ENCODE data around the gene RIPPLY3.
A peak's percentile ranks its signal among the peaks of the same experiment; 100 is the strongest.
"Not testable (repeated sequence)": the region's sequence is repeated elsewhere in the genome, so short reads cannot be mapped to it uniquely, and the experiment has no call there.

RIPPLY3 gene

DNA sequence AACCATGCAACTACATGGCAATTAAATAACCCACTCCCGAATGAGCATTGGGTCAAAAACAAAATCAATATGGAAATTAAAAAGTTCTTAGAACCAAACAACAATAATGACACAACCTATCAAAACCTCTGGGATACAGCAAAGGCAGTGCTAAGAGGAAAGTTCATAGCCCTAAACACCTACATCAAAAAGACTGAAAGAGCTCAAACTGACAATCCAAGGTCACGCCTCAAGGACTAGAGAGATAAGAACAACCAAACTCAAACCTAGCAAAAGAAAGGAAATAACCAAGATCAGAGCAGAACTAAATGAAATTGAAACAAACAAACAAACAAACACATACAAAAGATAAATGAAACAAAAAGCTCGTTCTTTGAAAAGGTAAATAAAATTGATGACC, 43.2 kb downstream of the RIPPLY3 start:
- not testable (repeated sequence) for H3K36me3 ChIP-seq (ENCODE audit: control insufficient read depth, insufficient read depth, low read length); H3K23ac ChIP-seq (ENCODE audit: low read length); H3K27me3 ChIP-seq (ENCODE audit: insufficient read depth, low read length, poor library complexity); H3K4me1 ChIP-seq (ENCODE audit: control insufficient read depth, low read depth, low read length); H3K27ac ChIP-seq (ENCODE audit: low read depth, low read length); H3K4me3 ChIP-seq (ENCODE audit: low read length); H3K56ac ChIP-seq (ENCODE audit: low read length); H3K18ac ChIP-seq (ENCODE audit: low read length); DNase-seq; H4K8ac ChIP-seq (ENCODE audit: low read depth, low read length); H2AK5ac ChIP-seq (ENCODE audit: low read length); H3K79me1 ChIP-seq (ENCODE audit: low read length); H2BK120ac ChIP-seq (ENCODE audit: low read depth, low read length); H3K9ac ChIP-seq (ENCODE audit: low read length); H2BK15ac ChIP-seq (replicated peaks; ENCODE audit: low read depth); H3K79me2 ChIP-seq (ENCODE audit: control insufficient read depth, insufficient read depth, low read length); H2BK5ac ChIP-seq (ENCODE audit: low read length); H4K5ac ChIP-seq (ENCODE audit: low read length); H3K4me2 ChIP-seq (ENCODE audit: low read length); H3K4ac ChIP-seq (ENCODE audit: low read depth, low read length)
- WGBS (ENCODE audit: extremely low coverage, insufficient coverage, low lambda C conversion rate) = no CpG with 5 or more reads among the region's 3 CpGs

DNA sequence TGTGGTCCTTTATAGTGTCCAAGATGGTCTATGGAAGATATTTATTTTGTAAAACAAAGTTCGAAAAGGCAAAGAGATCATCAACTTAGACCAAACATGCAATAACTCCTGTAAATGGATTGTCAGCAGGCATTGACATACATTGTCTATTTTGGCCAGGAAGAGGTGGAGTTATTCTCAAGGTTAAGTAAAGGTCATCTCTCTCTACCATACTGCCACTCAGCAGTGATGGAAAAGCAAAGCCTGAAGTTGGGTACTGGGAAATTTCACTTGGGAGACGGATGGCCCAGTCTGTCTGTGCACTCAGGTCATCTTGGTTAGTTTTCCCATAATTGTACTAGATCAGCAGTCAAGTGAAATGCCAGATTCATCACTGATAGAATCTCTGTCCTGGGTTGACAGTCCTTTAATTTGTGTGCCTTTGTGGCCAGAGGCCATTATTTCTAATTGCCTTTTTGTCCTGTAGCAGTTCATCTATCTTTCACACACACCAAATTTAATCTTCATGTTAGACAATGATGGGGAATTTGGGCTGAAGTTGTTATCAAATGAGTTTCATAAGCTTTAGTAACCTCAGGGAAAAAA, 48.9 kb downstream of the RIPPLY3 start:
- no peak overlapping the region for H3K27ac ChIP-seq (ENCODE audit: low read depth, low read length)
- H3K27me3 ChIP-seq (ENCODE audit: insufficient read depth, low read length, poor library complexity) = no peaks in the 10 kb centered on the region
- H3K56ac ChIP-seq (ENCODE audit: low read length) = no peak overlapping the region
- H3K4me2 ChIP-seq (ENCODE audit: low read length) = no peak overlapping the region
- DNase-seq = no peak
- no peak overlapping the region for H3K4me3 ChIP-seq (ENCODE audit: low read length)
- no CpG with 5 or more reads among the region's 2 CpGs for WGBS (ENCODE audit: extremely low coverage, insufficient coverage, low lambda C conversion rate)
- no peak overlapping the region for H3K9ac ChIP-seq (ENCODE audit: low read length)
- no peak overlapping the region for H2BK120ac ChIP-seq (ENCODE audit: low read depth, low read length)
- no peaks in the 10 kb centered on the region for H3K79me2 ChIP-seq (ENCODE audit: control insufficient read depth, insufficient read depth, low read length)
- H2BK5ac ChIP-seq (ENCODE audit: low read length) = no peak overlapping the region
- no peak overlapping the region for H2BK15ac ChIP-seq (replicated peaks; ENCODE audit: low read depth)
- H4K5ac ChIP-seq (ENCODE audit: low read length) = no peak overlapping the region
- no peak overlapping the region for H2AK5ac ChIP-seq (ENCODE audit: low read length)
- H3K4ac ChIP-seq (ENCODE audit: low read depth, low read length) = no peak overlapping the region
- H3K23ac ChIP-seq (ENCODE audit: low read length) = no peak overlapping the region
- no peaks in the 10 kb centered on the region for H3K4me1 ChIP-seq (ENCODE audit: control insufficient read depth, low read depth, low read length)
- H3K79me1 ChIP-seq (ENCODE audit: low read length) = no peaks in the 10 kb centered on the region
- no peak overlapping the region for H3K18ac ChIP-seq (ENCODE audit: low read length)
- H4K8ac ChIP-seq (ENCODE audit: low read depth, low read length) = no peak overlapping the region
- H3K36me3 ChIP-seq (ENCODE audit: control insufficient read depth, insufficient read depth, low read length) = no peaks in the 10 kb centered on the region

DNA sequence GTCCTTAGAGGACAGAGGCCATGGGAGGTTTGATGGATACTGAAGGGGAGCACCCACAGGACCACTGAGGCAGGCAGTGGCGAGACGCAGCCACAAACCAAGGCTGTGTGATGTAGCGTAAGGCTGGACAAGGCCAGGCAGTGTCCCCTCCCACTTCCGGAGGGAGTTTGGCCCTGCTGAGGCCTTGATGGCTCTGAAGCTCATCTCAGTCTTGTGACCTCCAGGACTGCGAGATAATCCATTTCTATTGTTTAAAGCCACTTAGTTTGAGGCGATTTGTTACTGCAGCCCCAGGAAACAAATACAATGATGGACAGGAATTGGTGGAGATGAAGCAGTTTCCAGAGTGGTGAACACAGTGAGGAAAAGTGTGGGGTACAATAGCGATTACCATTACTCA, 51.1 kb downstream of the RIPPLY3 start:
- no peak overlapping the region for H3K9ac ChIP-seq (ENCODE audit: low read length)
- H3K36me3 ChIP-seq (ENCODE audit: control insufficient read depth, insufficient read depth, low read length) = no peaks in the 10 kb centered on the region
- H3K4ac ChIP-seq (ENCODE audit: low read depth, low read length) = no peak overlapping the region
- H3K27me3 ChIP-seq (ENCODE audit: insufficient read depth, low read length, poor library complexity) = no peaks in the 10 kb centered on the region
- DNase-seq = no peak
- H3K79me2 ChIP-seq (ENCODE audit: control insufficient read depth, insufficient read depth, low read length) = no peaks in the 10 kb centered on the region
- H3K4me1 ChIP-seq (ENCODE audit: control insufficient read depth, low read depth, low read length) = no peaks in the 10 kb centered on the region
- no peak overlapping the region for H2AK5ac ChIP-seq (ENCODE audit: low read length)
- no peaks in the 10 kb centered on the region for H3K79me1 ChIP-seq (ENCODE audit: low read length)
- no peak overlapping the region for H2BK5ac ChIP-seq (ENCODE audit: low read length)
- H4K8ac ChIP-seq (ENCODE audit: low read depth, low read length) = no peak overlapping the region
- H4K5ac ChIP-seq (ENCODE audit: low read length) = no peak overlapping the region
- no peak overlapping the region for H3K27ac ChIP-seq (ENCODE audit: low read depth, low read length)
- H3K4me3 ChIP-seq (ENCODE audit: low read length) = no peak overlapping the region
- no peak overlapping the region for H3K18ac ChIP-seq (ENCODE audit: low read length)
- no peak overlapping the region for H2BK15ac ChIP-seq (replicated peaks; ENCODE audit: low read depth)
- H3K56ac ChIP-seq (ENCODE audit: low read length) = no peak overlapping the region
- no CpG with 5 or more reads among the region's 7 CpGs for WGBS (ENCODE audit: extremely low coverage, insufficient coverage, low lambda C conversion rate)
- no peak overlapping the region for H3K4me2 ChIP-seq (ENCODE audit: low read length)
- no peak overlapping the region for H3K23ac ChIP-seq (ENCODE audit: low read length)
- no peak overlapping the region for H2BK120ac ChIP-seq (ENCODE audit: low read depth, low read length)

DNA sequence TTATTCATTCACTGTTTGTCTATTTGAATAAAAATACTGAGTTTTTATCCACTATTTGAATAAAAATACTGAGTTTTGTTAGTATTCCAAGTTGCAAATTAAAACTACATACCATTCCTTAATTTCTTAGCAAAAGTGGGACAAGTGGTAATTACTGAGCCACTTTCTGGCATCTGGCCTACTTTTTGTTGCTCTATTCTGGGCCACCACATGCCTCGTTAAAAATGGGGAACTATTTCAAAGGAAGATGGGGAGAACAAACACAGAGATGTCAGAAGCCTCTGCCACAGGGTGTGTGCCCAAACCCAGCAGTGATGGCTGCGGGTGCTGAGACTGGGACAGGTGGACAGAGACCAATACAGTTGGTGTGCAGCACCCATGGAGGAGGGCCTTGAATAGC, 51.8 kb downstream of the RIPPLY3 start:
- H3K4me3 ChIP-seq (ENCODE audit: low read length) = no peak overlapping the region
- H3K23ac ChIP-seq (ENCODE audit: low read length) = no peak overlapping the region
- no peak overlapping the region for H2AK5ac ChIP-seq (ENCODE audit: low read length)
- H3K56ac ChIP-seq (ENCODE audit: low read length) = no peak overlapping the region
- H2BK120ac ChIP-seq (ENCODE audit: low read depth, low read length) = no peak overlapping the region
- no peak overlapping the region for H3K9ac ChIP-seq (ENCODE audit: low read length)
- H3K36me3 ChIP-seq (ENCODE audit: control insufficient read depth, insufficient read depth, low read length) = no peaks in the 10 kb centered on the region
- H4K5ac ChIP-seq (ENCODE audit: low read length) = no peak overlapping the region
- no CpG with 5 or more reads among the region's 2 CpGs for WGBS (ENCODE audit: extremely low coverage, insufficient coverage, low lambda C conversion rate)
- H3K4me1 ChIP-seq (ENCODE audit: control insufficient read depth, low read depth, low read length) = no peaks in the 10 kb centered on the region
- no peak overlapping the region for H3K4ac ChIP-seq (ENCODE audit: low read depth, low read length)
- no peak overlapping the region for H2BK15ac ChIP-seq (replicated peaks; ENCODE audit: low read depth)
- no peak overlapping the region for H3K18ac ChIP-seq (ENCODE audit: low read length)
- H3K27me3 ChIP-seq (ENCODE audit: insufficient read depth, low read length, poor library complexity) = no peaks in the 10 kb centered on the region
- H3K79me1 ChIP-seq (ENCODE audit: low read length) = no peaks in the 10 kb centered on the region
- no peak for DNase-seq
- no peaks in the 10 kb centered on the region for H3K79me2 ChIP-seq (ENCODE audit: control insufficient read depth, insufficient read depth, low read length)
- no peak overlapping the region for H4K8ac ChIP-seq (ENCODE audit: low read depth, low read length)
- H2BK5ac ChIP-seq (ENCODE audit: low read length) = no peak overlapping the region
- H3K27ac ChIP-seq (ENCODE audit: low read depth, low read length) = no peak overlapping the region
- no peak overlapping the region for H3K4me2 ChIP-seq (ENCODE audit: low read length)

DNA sequence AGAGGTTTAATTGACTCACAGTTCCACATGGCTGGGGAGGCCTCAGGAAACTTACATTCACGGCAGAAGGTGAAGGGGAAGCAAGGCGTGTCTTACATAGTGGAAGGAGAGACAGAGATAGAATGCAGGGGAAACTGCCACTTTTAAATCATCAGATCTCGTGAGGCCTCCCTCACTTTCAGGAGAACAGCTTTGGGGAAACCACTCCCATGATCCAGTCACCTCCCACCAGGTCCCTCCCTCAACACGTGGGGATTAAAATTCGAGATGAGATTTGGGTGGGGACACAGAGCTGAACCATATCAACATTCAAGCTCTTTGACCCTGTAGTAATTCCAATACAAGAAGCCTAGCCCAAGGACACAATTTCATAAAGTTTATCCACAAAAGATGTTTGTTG, 52.7 kb downstream of the RIPPLY3 start:
- no peak overlapping the region for H3K27ac ChIP-seq (ENCODE audit: low read depth, low read length)
- no peaks in the 10 kb centered on the region for H3K79me2 ChIP-seq (ENCODE audit: control insufficient read depth, insufficient read depth, low read length)
- no peak overlapping the region for H2BK120ac ChIP-seq (ENCODE audit: low read depth, low read length)
- H3K4me1 ChIP-seq (ENCODE audit: control insufficient read depth, low read depth, low read length) = no peaks in the 10 kb centered on the region
- H2AK5ac ChIP-seq (ENCODE audit: low read length) = no peak overlapping the region
- no peak overlapping the region for H3K56ac ChIP-seq (ENCODE audit: low read length)
- no peak overlapping the region for H3K4me3 ChIP-seq (ENCODE audit: low read length)
- H4K8ac ChIP-seq (ENCODE audit: low read depth, low read length) = no peak overlapping the region
- H2BK5ac ChIP-seq (ENCODE audit: low read length) = no peak overlapping the region
- WGBS (ENCODE audit: extremely low coverage, insufficient coverage, low lambda C conversion rate) = no CpG with 5 or more reads among the region's 5 CpGs
- no peak overlapping the region for H4K5ac ChIP-seq (ENCODE audit: low read length)
- DNase-seq = no peak
- no peak overlapping the region for H3K9ac ChIP-seq (ENCODE audit: low read length)
- H3K36me3 ChIP-seq (ENCODE audit: control insufficient read depth, insufficient read depth, low read length) = no peaks in the 10 kb centered on the region
- H3K23ac ChIP-seq (ENCODE audit: low read length) = no peak overlapping the region
- no peak overlapping the region for H2BK15ac ChIP-seq (replicated peaks; ENCODE audit: low read depth)
- no peaks in the 10 kb centered on the region for H3K27me3 ChIP-seq (ENCODE audit: insufficient read depth, low read length, poor library complexity)
- H3K79me1 ChIP-seq (ENCODE audit: low read length) = no peaks in the 10 kb centered on the region
- no peak overlapping the region for H3K18ac ChIP-seq (ENCODE audit: low read length)
- H3K4ac ChIP-seq (ENCODE audit: low read depth, low read length) = no peak overlapping the region
- H3K4me2 ChIP-seq (ENCODE audit: low read length) = no peak overlapping the region

DNA sequence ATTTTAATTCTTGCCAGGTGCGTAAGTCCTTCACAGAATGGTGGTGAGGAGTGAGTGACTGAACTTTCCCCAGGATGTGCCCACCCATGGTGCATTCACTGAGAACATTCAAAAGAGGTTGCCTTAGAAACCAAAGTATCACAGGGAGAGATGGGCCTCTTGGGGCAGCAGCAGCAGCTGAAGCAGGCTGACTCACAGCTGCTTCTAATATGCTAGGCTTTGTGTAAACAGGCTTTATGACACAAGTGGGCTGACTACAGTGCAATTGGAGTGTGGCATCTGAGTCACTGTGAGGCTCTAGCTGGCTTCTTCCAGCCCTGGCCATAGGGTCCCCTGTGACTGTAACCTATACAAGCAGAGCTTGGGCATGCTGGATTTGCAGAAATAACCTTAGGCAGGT, 53.8 kb downstream of the RIPPLY3 start:
- H3K18ac ChIP-seq (ENCODE audit: low read length) = no peak overlapping the region
- H3K4me2 ChIP-seq (ENCODE audit: low read length) = no peak overlapping the region
- H3K4ac ChIP-seq (ENCODE audit: low read depth, low read length) = no peak overlapping the region
- H3K23ac ChIP-seq (ENCODE audit: low read length) = no peak overlapping the region
- no peak overlapping the region for H2AK5ac ChIP-seq (ENCODE audit: low read length)
- no CpG with 5 or more reads among the region's 1 CpG for WGBS (ENCODE audit: extremely low coverage, insufficient coverage, low lambda C conversion rate)
- no peak overlapping the region for H2BK15ac ChIP-seq (replicated peaks; ENCODE audit: low read depth)
- H3K56ac ChIP-seq (ENCODE audit: low read length) = no peak overlapping the region
- H3K9ac ChIP-seq (ENCODE audit: low read length) = no peak overlapping the region
- no peak overlapping the region for H2BK5ac ChIP-seq (ENCODE audit: low read length)
- no peaks in the 10 kb centered on the region for H3K27me3 ChIP-seq (ENCODE audit: insufficient read depth, low read length, poor library complexity)
- no peaks in the 10 kb centered on the region for H3K79me1 ChIP-seq (ENCODE audit: low read length)
- no peaks in the 10 kb centered on the region for H3K79me2 ChIP-seq (ENCODE audit: control insufficient read depth, insufficient read depth, low read length)
- H3K27ac ChIP-seq (ENCODE audit: low read depth, low read length) = no peak overlapping the region
- H2BK120ac ChIP-seq (ENCODE audit: low read depth, low read length) = no peak overlapping the region
- H3K4me1 ChIP-seq (ENCODE audit: control insufficient read depth, low read depth, low read length) = no peaks in the 10 kb centered on the region
- H4K8ac ChIP-seq (ENCODE audit: low read depth, low read length) = no peak overlapping the region
- H3K36me3 ChIP-seq (ENCODE audit: control insufficient read depth, insufficient read depth, low read length) = no peaks in the 10 kb centered on the region
- H3K4me3 ChIP-seq (ENCODE audit: low read length) = no peak overlapping the region
- DNase-seq = peak; percentile 92
- H4K5ac ChIP-seq (ENCODE audit: low read length) = no peak overlapping the region

All from mesendoderm (in vitro differentiated cells).